ENCODE measurements around the gene WNT16.

DNA sequence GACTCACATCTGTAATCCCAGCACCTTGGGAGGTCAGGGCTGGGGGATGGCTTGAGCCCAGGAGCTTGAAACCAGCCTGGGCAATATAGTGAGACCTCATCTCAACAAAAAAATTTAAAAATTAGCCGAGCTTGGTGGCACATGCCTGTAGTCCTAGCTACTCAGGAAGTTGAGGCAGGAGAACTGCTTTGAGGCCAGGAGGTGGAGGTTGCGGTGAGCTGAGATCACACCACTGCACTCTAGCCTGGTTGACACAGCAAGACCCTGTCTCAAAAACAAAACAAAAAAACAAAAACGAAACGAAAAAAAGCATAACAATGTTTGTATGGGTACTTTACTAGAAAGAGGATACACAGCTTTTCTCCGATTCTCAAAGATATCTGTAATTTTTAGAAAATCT is 31.8 kb downstream of the WNT16 start:
- TF ChIP-seq, protein P1, sequence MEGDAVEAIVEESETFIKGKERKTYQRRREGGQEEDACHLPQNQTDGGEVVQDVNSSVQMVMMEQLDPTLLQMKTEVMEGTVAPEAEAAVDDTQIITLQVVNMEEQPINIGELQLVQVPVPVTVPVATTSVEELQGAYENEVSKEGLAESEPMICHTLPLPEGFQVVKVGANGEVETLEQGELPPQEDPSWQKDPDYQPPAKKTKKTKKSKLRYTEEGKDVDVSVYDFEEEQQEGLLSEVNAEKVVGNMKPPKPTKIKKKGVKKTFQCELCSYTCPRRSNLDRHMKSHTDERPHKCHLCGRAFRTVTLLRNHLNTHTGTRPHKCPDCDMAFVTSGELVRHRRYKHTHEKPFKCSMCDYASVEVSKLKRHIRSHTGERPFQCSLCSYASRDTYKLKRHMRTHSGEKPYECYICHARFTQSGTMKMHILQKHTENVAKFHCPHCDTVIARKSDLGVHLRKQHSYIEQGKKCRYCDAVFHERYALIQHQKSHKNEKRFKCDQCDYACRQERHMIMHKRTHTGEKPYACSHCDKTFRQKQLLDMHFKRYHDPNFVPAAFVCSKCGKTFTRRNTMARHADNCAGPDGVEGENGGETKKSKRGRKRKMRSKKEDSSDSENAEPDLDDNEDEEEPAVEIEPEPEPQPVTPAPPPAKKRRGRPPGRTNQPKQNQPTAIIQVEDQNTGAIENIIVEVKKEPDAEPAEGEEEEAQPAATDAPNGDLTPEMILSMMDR (IDR thresholded peaks at IDR 0.05; ENCODE audit: low read depth, low read length, poor library complexity, severe bottlenecking) = no peak
- TF ChIP-seq EZH2phosphoT487 (IDR thresholded peaks at IDR 0.05; ENCODE audit: borderline replicate concordance, low read length) = no peak
